Caco-2 (cell line): Measurements from ENCODE around the gene PRAC2. TPM values are rescaled to one million over a fixed set of nuclear protein-coding genes. Genes with fewer than 3 reads are reported as not detected.

Experiments
- BruUV-seq: library from RNA; stranded (reverse); fragments of 400-500 nt; replicated peaks from 2 replicates; lab custom pipeline; 2021; lab: Mats Ljungman, UMichigan
- CTCF ChIA-PET: fragments of 300-600 bp; sonication (Branson Sonifier 250); formaldehyde crosslinking; loops from one replicate; lab custom pipeline; 2022; ENCODE audit warnings: antibody characterized with exemption; lab: Charles Lee
- POLR2A ChIA-PET: fragments of 300-600 bp; sonication (Branson Sonifier 250); formaldehyde crosslinking; loops from one replicate; lab custom pipeline; 2022; ENCODE audit warnings: antibody characterized with exemption; lab: Charles Lee
- DNase-seq, 2 experiments: peaks; one replicate each; pipeline versions ENCODE4 v3.0.0 to v3.0.0-alpha.2; 2020 to 2022
- H3K27me3 ChIP-seq: replicated peaks from 2 replicates; pipeline ENCODE4 v1.6.0; 2011; ENCODE audit warnings: low read length; ENCODE audit not compliant: control insufficient read depth, insufficient read depth
- H3K36me3 ChIP-seq: 2 replicates; pipeline ENCODE4 v1.5.1; 2011; ENCODE audit warnings: low read length; ENCODE audit not compliant: control insufficient read depth, insufficient read depth
- H3K4me1 ChIP-seq: fragments of 250-450 bp; sonication (Bioruptor Pico); 2 replicates; pipeline ENCODE4 v1.5.1; 2020; ENCODE audit warnings: mild to moderate bottlenecking
- H3K4me3 ChIP-seq: 2 replicates; pipeline ENCODE4 v1.5.1; 2011; ENCODE audit warnings: low read depth, mild to moderate bottlenecking, control low read depth, low read length
- H3K9me3 ChIP-seq: fragments of 250-450 bp; sonication (Bioruptor Pico); 2 replicates; pipeline ENCODE4 v1.5.1; 2020; ENCODE audit warnings: mild to moderate bottlenecking, moderate library complexity
- H3K27ac Mint-ChIP-seq: one replicate; pipeline ENCODE4 v1.8.0; 2022; ENCODE audit warnings: mixed read lengths; ENCODE audit not compliant: unreplicated experiment
- H3K27me3 Mint-ChIP-seq: one replicate; pipeline ENCODE4 v1.8.0; 2022; ENCODE audit warnings: mixed read lengths; ENCODE audit not compliant: insufficient read depth, unreplicated experiment
- H3K36me3 Mint-ChIP-seq: one replicate; pipeline ENCODE4 v1.8.0; 2022; ENCODE audit warnings: mild to moderate bottlenecking, mixed read lengths; ENCODE audit not compliant: insufficient read depth, unreplicated experiment
- H3K4me1 Mint-ChIP-seq: one replicate; pipeline ENCODE4 v1.8.0; 2022; ENCODE audit warnings: low read depth, mixed read lengths; ENCODE audit not compliant: unreplicated experiment
- H3K4me3 Mint-ChIP-seq: one replicate; pipeline ENCODE4 v1.8.0; 2022; ENCODE audit warnings: mild to moderate bottlenecking, moderate library complexity, mixed read lengths; ENCODE audit not compliant: unreplicated experiment
- H3K9me3 Mint-ChIP-seq: one replicate; pipeline ENCODE4 v1.8.0; 2022; ENCODE audit warnings: mixed read lengths; ENCODE audit not compliant: unreplicated experiment
- CTCF ChIP-seq, 2 experiments: fragments of 200-600 bp in 1 of 2; IDR thresholded peaks; 1 replicate in 1 of 2; 2 replicates in 1 of 2; pipeline versions ENCODE4 v1.5.1 to v1.8.0; 2011 to 2022; ENCODE audit warnings: antibody characterized with exemption in 1 of 2, control low read depth in 1 of 2, inconsistent platforms in 1 of 2, low read depth in 1 of 2, low read length in 1 of 2, mild to moderate bottlenecking in 1 of 2, moderate library complexity in 1 of 2; ENCODE audit not compliant: insufficient read depth in 1 of 2, severe bottlenecking in 1 of 2, unreplicated experiment in 1 of 2
- intact Hi-C: fragments of 100-400 bp; cut with micrococcal nuclease; formaldehyde crosslinking; loops from one replicate; pipeline ENCODE4 v1.10.0; 2022; ENCODE audit not compliant: unreplicated experiment
- total RNA-seq: library from RNA; stranded (reverse); gene quantifications from 2 replicates; pipeline ENCODE4 v1.2.3, GENCODE V29; 2022

PRAC2 gene
- total RNA-seq, 1 experiment from 2014 or later, result not detected

GRCh38 chr17:48745381-48746275, 22.6 kb downstream of the PRAC2 start:
- Histone ChIP-seq H3K36me3 (no peaks in the 10 kb centered on the region), H3K9me3 (no peaks in the 10 kb centered on the region), H3K4me3 (no peak overlapping the region), H3K4me1 (no peaks in the 10 kb centered on the region), H3K27me3 (peaks cover 1% of the 10 kb centered on the region; the same call in 1 of the 2 replicates)
- H3K9me3 Mint-ChIP-seq, result no peaks in the 10 kb centered on the region
- intact Hi-C loops, result no loop called here
- ChIA-PET POLR2A (no interaction called here), CTCF (interaction anchor here (0.6 to 1.3 kb wide), 6 partner anchors 22 to 1044 kb away, joined by 3 to 6 read pairs (median 4); no protein-coding TSS in a partner anchor)
- no peak overlapping the region for H3K4me3 Mint-ChIP-seq
- H3K27ac Mint-ChIP-seq, result no peak overlapping the region
- no peak for DNase-seq
- peaks cover 8% of the 10 kb centered on the region for H3K4me1 Mint-ChIP-seq
- H3K27me3 Mint-ChIP-seq, result peaks cover 16% of the 10 kb centered on the region
- peaks cover 5% of the 10 kb centered on the region for H3K36me3 Mint-ChIP-seq
- BruUV-seq, result no TSS peak
- no peak for TF ChIP-seq CTCF (IDR thresholded peaks at IDR 0.05; ENCODE audit: insufficient read depth in 1 of 2, low read depth in 1 of 2, low read length in 1 of 2, severe bottlenecking in 1 of 2, unreplicated experiment in 1 of 2)

- intact Hi-C loops, result no loop called here
- CTCF ChIA-PET, result interaction anchor here (0.5 to 1.3 kb wide), 4 partner anchors 44 to 616 kb away, joined by 3 to 6 read pairs (median 4); no protein-coding TSS in a partner anchor
- DNase-seq, result no peak
Measured at GRCh38 chr17:48746916-48747444, 24.0 kb downstream of the PRAC2 start.

More at GRCh38 chr17:48746916-48747444, 24.0 kb downstream of the PRAC2 start:
- POLR2A ChIA-PET, result no interaction called here
- Histone ChIP-seq H3K4me3 (no peak overlapping the region), H3K27me3 (peaks cover 1% of the 10 kb centered on the region; the same call in 1 of the 2 replicates), H3K36me3 (no peaks in the 10 kb centered on the region), H3K9me3 (no peaks in the 10 kb centered on the region), H3K4me1 (peaks cover 4% of the 10 kb centered on the region)
- Mint-ChIP-seq H3K4me3 (no peak overlapping the region), H3K36me3 (peaks cover 5% of the 10 kb centered on the region), H3K27me3 (peaks cover 16% of the 10 kb centered on the region), H3K4me1 (peaks cover 15% of the 10 kb centered on the region), H3K27ac (no peak overlapping the region), H3K9me3 (no peaks in the 10 kb centered on the region)
- BruUV-seq, result no TSS peak
- TF ChIP-seq CTCF (IDR thresholded peaks at IDR 0.05; ENCODE audit: insufficient read depth in 1 of 2, low read depth in 1 of 2, low read length in 1 of 2, severe bottlenecking in 1 of 2, unreplicated experiment in 1 of 2), result no peak
